Trophoblast cell (in vitro differentiated cells and primary cell): ENCODE data around the gene ATL2. TPM values are rescaled to one million over a fixed set of nuclear protein-coding genes. Genes with fewer than 3 reads are reported as not detected.

ENCODE experiments used
- DNase-seq, 2 donors: peaks; one replicate each; pipeline ENCODE4 v3.0.0-alpha.2; 2016
- H2AFZ ChIP-seq: 2 replicates; pipeline ENCODE4 v1.6.1; 2013; ENCODE audit warnings: low read length, moderate library complexity, mild to moderate bottlenecking; ENCODE audit not compliant: insufficient read depth, poor library complexity
- H2AK5ac ChIP-seq: 2 replicates; pipeline ENCODE4 v1.6.1; 2013; ENCODE audit warnings: mild to moderate bottlenecking, low read length
- H2BK120ac ChIP-seq: 2 replicates; pipeline ENCODE4 v1.6.1; 2013; ENCODE audit warnings: low read length, mild to moderate bottlenecking, moderate library complexity; ENCODE audit not compliant: insufficient read depth, poor library complexity
- H2BK12ac ChIP-seq: 2 replicates; pipeline ENCODE4 v1.6.1; 2013; ENCODE audit warnings: mild to moderate bottlenecking, low read length, moderate library complexity
- H2BK5ac ChIP-seq: 2 replicates; pipeline ENCODE4 v1.6.1; 2013; ENCODE audit warnings: low read length, low read depth, moderate library complexity, mild to moderate bottlenecking; ENCODE audit not compliant: poor library complexity
- H3K14ac ChIP-seq: 2 replicates; pipeline ENCODE4 v1.6.1; 2013; ENCODE audit warnings: mild to moderate bottlenecking, low read length
- H3K18ac ChIP-seq: 2 replicates; pipeline ENCODE4 v1.6.1; 2013; ENCODE audit warnings: mild to moderate bottlenecking, low read length
- H3K23ac ChIP-seq: 2 replicates; pipeline ENCODE4 v1.6.1; 2013; ENCODE audit warnings: low read length
- H3K27ac ChIP-seq: 2 replicates; pipeline ENCODE4 v1.5.1; 2013; ENCODE audit warnings: low read depth, mild to moderate bottlenecking, inconsistent platforms, low read length, moderate library complexity
- H3K27me3 ChIP-seq: 2 replicates; pipeline ENCODE4 v1.6.1; 2013; ENCODE audit warnings: inconsistent platforms, mild to moderate bottlenecking, low read length, moderate library complexity; ENCODE audit not compliant: insufficient read depth
- H3K36me3 ChIP-seq, 2 experiments: 1 replicate in 1 of 2; 2 replicates in 1 of 2; pipeline ENCODE4 v1.6.1; 2013; ENCODE audit warnings: low read length in 2 of 2, mild to moderate bottlenecking in 2 of 2, moderate library complexity in 1 of 2; ENCODE audit not compliant: insufficient read depth in 2 of 2, control insufficient read depth in 1 of 2
- H3K4ac ChIP-seq: 2 replicates; pipeline ENCODE4 v1.6.1; 2013; ENCODE audit warnings: low read depth, mild to moderate bottlenecking, low read length, moderate library complexity
- H3K4me1 ChIP-seq, 2 experiments: 1 replicate in 1 of 2; 2 replicates in 1 of 2; pipeline ENCODE4 v1.6.1; 2013; ENCODE audit warnings: low read length in 2 of 2, mild to moderate bottlenecking in 2 of 2, moderate library complexity in 1 of 2; ENCODE audit not compliant: insufficient read depth in 2 of 2, control insufficient read depth in 1 of 2
- H3K4me2 ChIP-seq: 2 replicates; pipeline ENCODE4 v1.6.1; 2013; ENCODE audit warnings: inconsistent platforms, mild to moderate bottlenecking, low read length, moderate library complexity
- H3K4me3 ChIP-seq: 2 replicates; pipeline ENCODE4 v1.5.1; 2013; ENCODE audit warnings: mild to moderate bottlenecking, low read depth, low read length, inconsistent platforms
- H3K79me1 ChIP-seq: one replicate; pipeline ENCODE4 v1.6.1; 2013; ENCODE audit warnings: low read length
- H3K79me2 ChIP-seq: 2 replicates; pipeline ENCODE4 v1.6.1; 2013; ENCODE audit warnings: low read length, mild to moderate bottlenecking; ENCODE audit not compliant: control insufficient read depth, insufficient read depth, poor library complexity
- H3K9ac ChIP-seq: 2 replicates; pipeline ENCODE4 v1.6.1; 2013; ENCODE audit warnings: mild to moderate bottlenecking, low read length
- H3K9me3 ChIP-seq: 2 replicates; pipeline ENCODE4 v1.6.1; 2013; ENCODE audit warnings: low read depth, mild to moderate bottlenecking, control low read depth, inconsistent platforms, low read length; ENCODE audit not compliant: insufficient read depth
- H4K12ac ChIP-seq: 2 replicates; pipeline ENCODE4 v1.6.1; 2013; ENCODE audit warnings: low read depth, mild to moderate bottlenecking, low read length, moderate library complexity
- H4K8ac ChIP-seq: 2 replicates; pipeline ENCODE4 v1.6.1; 2013; ENCODE audit warnings: low read depth, mild to moderate bottlenecking, low read length, moderate library complexity
- H4K91ac ChIP-seq: one replicate; pipeline ENCODE4 v1.6.1; 2013; ENCODE audit warnings: low read depth, mild to moderate bottlenecking, low read length, moderate library complexity
- WGBS: extraction: QIAGEN DNeasy Blood & Tissue Kit; methylation state at CpG from one replicate; pipeline ENCODE4 v1.1.7; 2013; ENCODE audit warnings: missing lambda C conversion rate; ENCODE audit not compliant: insufficient read length, insufficient coverage; ENCODE audit errors: extremely low coverage; 5-methylcytosine and 5-hydroxymethylcytosine counted together
- polyA plus RNA-seq: library from polyadenylated mRNA; stranded (reverse); fragments of 200-250 nt; gene quantifications from 2 replicates; pipeline ENCODE4 v1.2.3, GENCODE V29; 2013

The ATL2 gene
- 18.5 and 19.2 TPM in 2 replicates for polyA plus RNA-seq

- H3K27me3 ChIP-seq = no peaks in the 10 kb centered on the region
- H3K4ac ChIP-seq = peak within 1 kb of the TSS; percentile 71
- peaks cover 6% of the 10 kb centered on the region for H3K79me2 ChIP-seq
- H3K18ac ChIP-seq = peak within 1 kb of the TSS; percentile 96
- H4K12ac ChIP-seq = peak within 1 kb of the TSS; percentile 88
- peak within 1 kb of the TSS; percentile 90 for H2BK120ac ChIP-seq
- peak within 1 kb of the TSS; percentile 66 for H3K27ac ChIP-seq
- peaks cover 2 to 4% of the 10 kb centered on the region in 2 experiments for H3K4me1 ChIP-seq
- peaks cover 10% of the 10 kb centered on the region for H3K79me1 ChIP-seq
- no peak within 1 kb of the TSS for H2AK5ac ChIP-seq
- H2BK12ac ChIP-seq = no peak within 1 kb of the TSS
- H3K9ac ChIP-seq = peak within 1 kb of the TSS; percentile 86
- no CpG with 5 or more reads among the region's 73 CpGs for WGBS
- DNase-seq = peak; percentile 95
- H4K8ac ChIP-seq = peak within 1 kb of the TSS; percentile 86
- H2BK5ac ChIP-seq = peak within 1 kb of the TSS; percentile 85
- peak within 1 kb of the TSS; percentile 89 for H2AFZ ChIP-seq
- peak within 1 kb of the TSS; percentile 100 for H3K4me3 ChIP-seq
- peak within 1 kb of the TSS; percentile 91 for H4K91ac ChIP-seq
- H3K23ac ChIP-seq = no peak within 1 kb of the TSS
- H3K36me3 ChIP-seq = peaks cover 0 to 2% of the 10 kb centered on the region in 2 experiments
- H3K4me2 ChIP-seq = peak within 1 kb of the TSS; percentile 97
- no peaks in the 10 kb centered on the region for H3K9me3 ChIP-seq
- H3K14ac ChIP-seq = peak within 1 kb of the TSS; percentile 93
Observed at GRCh38 chr2:38377050-38377828, at the start of gene ATL2. TSS of gene ATL2 (minus strand) at chr2:38377273. CDS start at chr2:38377260, 13 bp downstream.

- Histone ChIP-seq H3K14ac (no peak overlapping the region), H2BK5ac (no peak overlapping the region)
- DNase-seq = no peak
Observed at GRCh38 chr2:38423763-38424162, 46.7 kb upstream of the ATL2 start.

GRCh38 chr2:38421274-38422056 is 44.4 kb upstream of the ATL2 start:
- DNase-seq = peak in 1 of 2 donors; percentile 32
- Histone ChIP-seq H3K79me2 (no peaks in the 10 kb centered on the region), H2AFZ (no peak overlapping the region), H3K23ac (no peak overlapping the region), H3K14ac (no peak overlapping the region), H3K4ac (no peak overlapping the region), H3K18ac (no peak overlapping the region), H3K4me3 (no peak overlapping the region), H4K8ac (no peak overlapping the region), H2BK120ac (no peak overlapping the region), H3K27ac (no peak overlapping the region), H3K4me2 (no peak overlapping the region), H2BK5ac (no peak overlapping the region), H3K9ac (no peak overlapping the region), H3K27me3 (no peaks in the 10 kb centered on the region), H4K12ac (no peak overlapping the region), H3K36me3 (no peaks in the 10 kb centered on the region), H2AK5ac (no peak overlapping the region), H3K9me3 (no peaks in the 10 kb centered on the region), H2BK12ac (no peak overlapping the region), H4K91ac (no peak overlapping the region), H3K4me1 (no peaks in the 10 kb centered on the region), H3K79me1 (no peaks in the 10 kb centered on the region)
- WGBS = no CpG with 5 or more reads among the region's 11 CpGs

More at GRCh38 chr2:38423763-38424162, 46.7 kb upstream of the ATL2 start:
- WGBS = no CpG with 5 or more reads among the region's 3 CpGs
- H2BK120ac ChIP-seq = no peak overlapping the region
- H3K4me3 ChIP-seq = no peak overlapping the region
- no peaks in the 10 kb centered on the region for H3K27me3 ChIP-seq
- no peak overlapping the region for H4K91ac ChIP-seq
- no peak overlapping the region for H2AFZ ChIP-seq
- H3K9ac ChIP-seq = no peak overlapping the region
- no peaks in the 10 kb centered on the region for H3K79me1 ChIP-seq
- no peaks in the 10 kb centered on the region for H3K79me2 ChIP-seq
- H3K18ac ChIP-seq = no peak overlapping the region
- H2AK5ac ChIP-seq = no peak overlapping the region
- H3K23ac ChIP-seq = no peak overlapping the region
- no peaks in the 10 kb centered on the region for H3K9me3 ChIP-seq
- no peaks in the 10 kb centered on the region for H3K36me3 ChIP-seq
- no peak overlapping the region for H4K8ac ChIP-seq
- H3K4me1 ChIP-seq = no peaks in the 10 kb centered on the region
- no peak overlapping the region for H4K12ac ChIP-seq
- no peak overlapping the region for H2BK12ac ChIP-seq
- no peak overlapping the region for H3K4ac ChIP-seq
- H3K27ac ChIP-seq = no peak overlapping the region
- no peak overlapping the region for H3K4me2 ChIP-seq

GRCh38 chr2:38419499-38419898 is 42.4 kb upstream of the ATL2 start:
- no peak overlapping the region for H3K14ac ChIP-seq
- DNase-seq = no peak
- no peaks in the 10 kb centered on the region for H3K27me3 ChIP-seq
- H4K91ac ChIP-seq = no peak overlapping the region
- H3K4ac ChIP-seq = no peak overlapping the region
- no peak overlapping the region for H3K23ac ChIP-seq
- no peaks in the 10 kb centered on the region for H3K79me2 ChIP-seq
- no peaks in the 10 kb centered on the region for H3K4me1 ChIP-seq
- no peak overlapping the region for H4K12ac ChIP-seq
- no peak overlapping the region for H2AK5ac ChIP-seq
- H2AFZ ChIP-seq = no peak overlapping the region
- H4K8ac ChIP-seq = no peak overlapping the region
- no peak overlapping the region for H3K4me3 ChIP-seq
- H2BK5ac ChIP-seq = no peak overlapping the region
- H3K4me2 ChIP-seq = no peak overlapping the region
- no peak overlapping the region for H3K27ac ChIP-seq
- H3K79me1 ChIP-seq = no peaks in the 10 kb centered on the region
- WGBS = no CpG with 5 or more reads among the region's 5 CpGs
- H2BK12ac ChIP-seq = no peak overlapping the region
- no peaks in the 10 kb centered on the region for H3K9me3 ChIP-seq
- H2BK120ac ChIP-seq = no peak overlapping the region
- H3K18ac ChIP-seq = no peak overlapping the region
- no peaks in the 10 kb centered on the region for H3K36me3 ChIP-seq
- no peak overlapping the region for H3K9ac ChIP-seq
